ENCODE data around the gene RFNG.

- TF ChIP-seq POLR2AphosphoS5 (IDR thresholded peaks at IDR 0.05): no peak
- TF ChIP-seq EP300 (IDR thresholded peaks at IDR 0.05; ENCODE audit: low read depth): no peak
These were observed 46.8 kb downstream of the RFNG start for GRCh38 chr17:82004517-82005455.

All from transverse colon (tissue), 3 donors.